Astrocyte (in vitro differentiated cells and primary cell): Measurements from ENCODE around the gene GNPDA1.

Source experiments
- CTCF ChIP-seq: IDR thresholded peaks from 2 replicates; pipeline ENCODE4 v1.5.1; 2011; ENCODE audit warnings: low read depth, mild to moderate bottlenecking, inconsistent platforms, low read length, moderate library complexity; ENCODE audit not compliant: insufficient read depth
- EZH2 ChIP-seq: IDR thresholded peaks from 2 replicates; pipeline ENCODE4 v1.6.1; 2012; ENCODE audit warnings: mild to moderate bottlenecking, low read length, inconsistent platforms; ENCODE audit not compliant: insufficient read depth

GRCh38 chr5:142023836-142024235 lies 11.0 kb upstream of the GNPDA1 start:
- no peak for TF ChIP-seq EZH2
- TF ChIP-seq CTCF = no peak
